ENCODE measurements around the gene DEGS2. TPM values are rescaled to one million over a fixed set of nuclear protein-coding genes. Genes with fewer than 3 reads are reported as not detected.

DEGS2 gene
- total and polyA plus RNA-seq, 2 experiments from 2014 or later, result 0.63 to 2.2 TPM

DNA sequence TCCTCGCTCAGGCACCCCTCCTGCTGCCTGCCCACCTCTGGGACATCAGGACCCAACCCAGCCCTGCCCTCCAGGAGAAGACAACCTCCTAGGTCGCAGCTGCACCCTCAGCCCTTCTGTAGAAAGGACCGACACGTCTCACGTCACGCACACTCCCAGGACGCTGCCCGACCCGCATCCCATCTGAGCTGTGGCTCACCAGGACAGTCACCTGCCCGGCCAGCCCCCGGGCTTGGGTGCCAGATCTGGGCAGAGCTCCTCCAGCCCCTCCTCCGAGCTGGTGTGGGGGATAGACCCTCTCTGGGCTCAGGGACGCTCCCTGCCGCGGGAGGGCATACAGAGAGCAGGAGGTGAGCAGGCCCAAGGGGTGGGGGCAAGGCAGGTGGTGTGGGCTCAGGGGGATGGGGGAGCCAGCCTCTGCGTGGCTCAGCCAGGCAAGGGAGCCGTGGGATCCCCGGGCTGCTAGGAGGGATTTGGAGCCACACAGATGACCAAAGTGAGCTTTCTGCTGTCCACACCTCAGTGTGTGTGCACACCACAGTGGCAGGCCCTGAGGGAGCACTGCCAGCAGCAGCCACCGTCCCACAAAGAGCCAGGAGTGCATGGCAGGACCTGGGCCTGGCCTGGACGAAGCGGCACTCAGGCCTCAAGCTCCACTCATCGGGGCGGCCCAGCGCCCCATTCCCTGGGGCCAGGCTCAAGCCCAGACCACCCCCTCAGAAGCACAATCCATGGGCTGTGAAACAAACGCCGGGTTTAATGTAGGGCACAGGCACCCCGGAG, 13.6 kb downstream of the DEGS2 start:
- Histone ChIP-seq H3K27ac (ENCODE audit: low read depth) (no peak overlapping the region), H3K79me2 (replicated peaks; ENCODE audit: insufficient read depth) (no peaks in the 10 kb centered on the region), H3K9me2 (ENCODE audit: insufficient read depth) (no peaks in the 10 kb centered on the region), H3K4me1 (ENCODE audit: insufficient read depth) (no peaks in the 10 kb centered on the region), H3F3A (replicated peaks; ENCODE audit: low read depth) (no peaks in the 10 kb centered on the region), H3K27me3 (ENCODE audit: insufficient read depth) (no peaks in the 10 kb centered on the region), H3K4me2 (no peak overlapping the region), H3K36me3 (ENCODE audit: insufficient read depth) (no peaks in the 10 kb centered on the region), H4K20me1 (replicated peaks; ENCODE audit: insufficient read depth) (no peaks in the 10 kb centered on the region), H2AFZ (no peak overlapping the region), H3K4me3 (no peak overlapping the region)
- no peak for DNase-seq (ENCODE audit: low spot score)
- Mint-ChIP-seq H3K27ac (no peak overlapping the region), H3K4me1 (peaks cover 8% of the 10 kb centered on the region; the same call in 2 of the 3 replicates), H3K36me3 (ENCODE audit: low read depth) (no peaks in the 10 kb centered on the region), H3K27me3 (ENCODE audit: insufficient read depth, low read depth, poor library complexity) (peaks cover 8% of the 10 kb centered on the region), H3K4me3 (no peak overlapping the region), H3K9me3 (no peaks in the 10 kb centered on the region)
- TF ChIP-seq, protein P1, sequence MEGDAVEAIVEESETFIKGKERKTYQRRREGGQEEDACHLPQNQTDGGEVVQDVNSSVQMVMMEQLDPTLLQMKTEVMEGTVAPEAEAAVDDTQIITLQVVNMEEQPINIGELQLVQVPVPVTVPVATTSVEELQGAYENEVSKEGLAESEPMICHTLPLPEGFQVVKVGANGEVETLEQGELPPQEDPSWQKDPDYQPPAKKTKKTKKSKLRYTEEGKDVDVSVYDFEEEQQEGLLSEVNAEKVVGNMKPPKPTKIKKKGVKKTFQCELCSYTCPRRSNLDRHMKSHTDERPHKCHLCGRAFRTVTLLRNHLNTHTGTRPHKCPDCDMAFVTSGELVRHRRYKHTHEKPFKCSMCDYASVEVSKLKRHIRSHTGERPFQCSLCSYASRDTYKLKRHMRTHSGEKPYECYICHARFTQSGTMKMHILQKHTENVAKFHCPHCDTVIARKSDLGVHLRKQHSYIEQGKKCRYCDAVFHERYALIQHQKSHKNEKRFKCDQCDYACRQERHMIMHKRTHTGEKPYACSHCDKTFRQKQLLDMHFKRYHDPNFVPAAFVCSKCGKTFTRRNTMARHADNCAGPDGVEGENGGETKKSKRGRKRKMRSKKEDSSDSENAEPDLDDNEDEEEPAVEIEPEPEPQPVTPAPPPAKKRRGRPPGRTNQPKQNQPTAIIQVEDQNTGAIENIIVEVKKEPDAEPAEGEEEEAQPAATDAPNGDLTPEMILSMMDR (conservative IDR thresholded peaks at IDR 0.05; ENCODE audit: low read depth in 2 of 2), result no peak
- TF ChIP-seq CREB1 (CRISPR knock-in tag; IDR thresholded peaks at IDR 0.05; ENCODE audit: low read depth) (no peak), STAT1 (IDR thresholded peaks at IDR 0.05; ENCODE audit: unreplicated experiment) (no peak), EZH2phosphoT487 (IDR thresholded peaks at IDR 0.05; ENCODE audit: unreplicated experiment) (no peak), EZH2 (IDR thresholded peaks at IDR 0.05; ENCODE audit: low read depth, unreplicated experiment) (no peak), ZNF331 (CRISPR knock-in tag; IDR thresholded peaks at IDR 0.05; ENCODE audit: low read depth) (no peak), ZNF114 (CRISPR knock-in tag; IDR thresholded peaks at IDR 0.05) (no peak), JUNB (IDR thresholded peaks at IDR 0.05; ENCODE audit: unreplicated experiment) (no peak), NANOG (IDR thresholded peaks at IDR 0.05; ENCODE audit: borderline replicate concordance) (no peak), POLR2AphosphoS5 (IDR thresholded peaks at IDR 0.05; ENCODE audit: low read depth) (no peak)
- TF ChIP-seq, protein P2, sequence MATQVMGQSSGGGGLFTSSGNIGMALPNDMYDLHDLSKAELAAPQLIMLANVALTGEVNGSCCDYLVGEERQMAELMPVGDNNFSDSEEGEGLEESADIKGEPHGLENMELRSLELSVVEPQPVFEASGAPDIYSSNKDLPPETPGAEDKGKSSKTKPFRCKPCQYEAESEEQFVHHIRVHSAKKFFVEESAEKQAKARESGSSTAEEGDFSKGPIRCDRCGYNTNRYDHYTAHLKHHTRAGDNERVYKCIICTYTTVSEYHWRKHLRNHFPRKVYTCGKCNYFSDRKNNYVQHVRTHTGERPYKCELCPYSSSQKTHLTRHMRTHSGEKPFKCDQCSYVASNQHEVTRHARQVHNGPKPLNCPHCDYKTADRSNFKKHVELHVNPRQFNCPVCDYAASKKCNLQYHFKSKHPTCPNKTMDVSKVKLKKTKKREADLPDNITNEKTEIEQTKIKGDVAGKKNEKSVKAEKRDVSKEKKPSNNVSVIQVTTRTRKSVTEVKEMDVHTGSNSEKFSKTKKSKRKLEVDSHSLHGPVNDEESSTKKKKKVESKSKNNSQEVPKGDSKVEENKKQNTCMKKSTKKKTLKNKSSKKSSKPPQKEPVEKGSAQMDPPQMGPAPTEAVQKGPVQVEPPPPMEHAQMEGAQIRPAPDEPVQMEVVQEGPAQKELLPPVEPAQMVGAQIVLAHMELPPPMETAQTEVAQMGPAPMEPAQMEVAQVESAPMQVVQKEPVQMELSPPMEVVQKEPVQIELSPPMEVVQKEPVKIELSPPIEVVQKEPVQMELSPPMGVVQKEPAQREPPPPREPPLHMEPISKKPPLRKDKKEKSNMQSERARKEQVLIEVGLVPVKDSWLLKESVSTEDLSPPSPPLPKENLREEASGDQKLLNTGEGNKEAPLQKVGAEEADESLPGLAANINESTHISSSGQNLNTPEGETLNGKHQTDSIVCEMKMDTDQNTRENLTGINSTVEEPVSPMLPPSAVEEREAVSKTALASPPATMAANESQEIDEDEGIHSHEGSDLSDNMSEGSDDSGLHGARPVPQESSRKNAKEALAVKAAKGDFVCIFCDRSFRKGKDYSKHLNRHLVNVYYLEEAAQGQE (IDR thresholded peaks at IDR 0.05; ENCODE audit: unreplicated experiment), result no peak
- TF ChIP-seq, protein P3, sequence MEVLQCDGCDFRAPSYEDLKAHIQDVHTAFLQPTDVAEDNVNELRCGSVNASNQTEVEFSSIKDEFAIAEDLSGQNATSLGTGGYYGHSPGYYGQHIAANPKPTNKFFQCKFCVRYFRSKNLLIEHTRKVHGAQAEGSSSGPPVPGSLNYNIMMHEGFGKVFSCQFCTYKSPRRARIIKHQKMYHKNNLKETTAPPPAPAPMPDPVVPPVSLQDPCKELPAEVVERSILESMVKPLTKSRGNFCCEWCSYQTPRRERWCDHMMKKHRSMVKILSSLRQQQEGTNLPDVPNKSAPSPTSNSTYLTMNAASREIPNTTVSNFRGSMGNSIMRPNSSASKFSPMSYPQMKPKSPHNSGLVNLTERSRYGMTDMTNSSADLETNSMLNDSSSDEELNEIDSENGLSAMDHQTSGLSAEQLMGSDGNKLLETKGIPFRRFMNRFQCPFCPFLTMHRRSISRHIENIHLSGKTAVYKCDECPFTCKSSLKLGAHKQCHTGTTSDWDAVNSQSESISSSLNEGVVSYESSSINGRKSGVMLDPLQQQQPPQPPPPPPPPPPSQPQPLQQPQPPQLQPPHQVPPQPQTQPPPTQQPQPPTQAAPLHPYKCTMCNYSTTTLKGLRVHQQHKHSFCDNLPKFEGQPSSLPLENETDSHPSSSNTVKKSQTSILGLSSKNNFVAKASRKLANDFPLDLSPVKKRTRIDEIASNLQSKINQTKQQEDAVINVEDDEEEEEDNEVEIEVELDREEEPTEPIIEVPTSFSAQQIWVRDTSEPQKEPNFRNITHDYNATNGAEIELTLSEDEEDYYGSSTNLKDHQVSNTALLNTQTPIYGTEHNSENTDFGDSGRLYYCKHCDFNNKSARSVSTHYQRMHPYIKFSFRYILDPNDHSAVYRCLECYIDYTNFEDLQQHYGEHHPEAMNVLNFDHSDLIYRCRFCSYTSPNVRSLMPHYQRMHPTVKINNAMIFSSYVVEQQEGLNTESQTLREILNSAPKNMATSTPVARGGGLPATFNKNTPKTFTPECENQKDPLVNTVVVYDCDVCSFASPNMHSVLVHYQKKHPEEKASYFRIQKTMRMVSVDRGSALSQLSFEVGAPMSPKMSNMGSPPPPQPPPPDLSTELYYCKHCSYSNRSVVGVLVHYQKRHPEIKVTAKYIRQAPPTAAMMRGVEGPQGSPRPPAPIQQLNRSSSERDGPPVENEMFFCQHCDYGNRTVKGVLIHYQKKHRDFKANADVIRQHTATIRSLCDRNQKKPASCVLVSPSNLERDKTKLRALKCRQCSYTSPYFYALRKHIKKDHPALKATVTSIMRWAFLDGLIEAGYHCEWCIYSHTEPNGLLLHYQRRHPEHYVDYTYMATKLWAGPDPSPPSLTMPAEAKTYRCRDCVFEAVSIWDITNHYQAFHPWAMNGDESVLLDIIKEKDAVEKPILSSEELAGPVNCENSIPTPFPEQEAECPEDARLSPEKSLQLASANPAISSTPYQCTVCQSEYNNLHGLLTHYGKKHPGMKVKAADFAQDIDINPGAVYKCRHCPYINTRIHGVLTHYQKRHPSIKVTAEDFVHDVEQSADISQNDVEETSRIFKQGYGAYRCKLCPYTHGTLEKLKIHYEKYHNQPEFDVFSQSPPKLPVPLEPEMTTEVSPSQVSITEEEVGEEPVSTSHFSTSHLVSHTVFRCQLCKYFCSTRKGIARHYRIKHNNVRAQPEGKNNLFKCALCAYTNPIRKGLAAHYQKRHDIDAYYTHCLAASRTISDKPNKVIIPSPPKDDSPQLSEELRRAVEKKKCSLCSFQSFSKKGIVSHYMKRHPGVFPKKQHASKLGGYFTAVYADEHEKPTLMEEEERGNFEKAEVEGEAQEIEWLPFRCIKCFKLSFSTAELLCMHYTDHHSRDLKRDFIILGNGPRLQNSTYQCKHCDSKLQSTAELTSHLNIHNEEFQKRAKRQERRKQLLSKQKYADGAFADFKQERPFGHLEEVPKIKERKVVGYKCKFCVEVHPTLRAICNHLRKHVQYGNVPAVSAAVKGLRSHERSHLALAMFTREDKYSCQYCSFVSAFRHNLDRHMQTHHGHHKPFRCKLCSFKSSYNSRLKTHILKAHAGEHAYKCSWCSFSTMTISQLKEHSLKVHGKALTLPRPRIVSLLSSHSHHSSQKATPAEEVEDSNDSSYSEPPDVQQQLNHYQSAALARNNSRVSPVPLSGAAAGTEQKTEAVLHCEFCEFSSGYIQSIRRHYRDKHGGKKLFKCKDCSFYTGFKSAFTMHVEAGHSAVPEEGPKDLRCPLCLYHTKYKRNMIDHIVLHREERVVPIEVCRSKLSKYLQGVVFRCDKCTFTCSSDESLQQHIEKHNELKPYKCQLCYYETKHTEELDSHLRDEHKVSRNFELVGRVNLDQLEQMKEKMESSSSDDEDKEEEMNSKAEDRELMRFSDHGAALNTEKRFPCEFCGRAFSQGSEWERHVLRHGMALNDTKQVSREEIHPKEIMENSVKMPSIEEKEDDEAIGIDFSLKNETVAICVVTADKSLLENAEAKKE (CRISPR knock-in tag; IDR thresholded peaks at IDR 0.05), result no peak
- TF ChIP-seq, protein P4, sequence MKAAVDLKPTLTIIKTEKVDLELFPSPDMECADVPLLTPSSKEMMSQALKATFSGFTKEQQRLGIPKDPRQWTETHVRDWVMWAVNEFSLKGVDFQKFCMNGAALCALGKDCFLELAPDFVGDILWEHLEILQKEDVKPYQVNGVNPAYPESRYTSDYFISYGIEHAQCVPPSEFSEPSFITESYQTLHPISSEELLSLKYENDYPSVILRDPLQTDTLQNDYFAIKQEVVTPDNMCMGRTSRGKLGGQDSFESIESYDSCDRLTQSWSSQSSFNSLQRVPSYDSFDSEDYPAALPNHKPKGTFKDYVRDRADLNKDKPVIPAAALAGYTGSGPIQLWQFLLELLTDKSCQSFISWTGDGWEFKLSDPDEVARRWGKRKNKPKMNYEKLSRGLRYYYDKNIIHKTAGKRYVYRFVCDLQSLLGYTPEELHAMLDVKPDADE (IDR thresholded peaks at IDR 0.05), result no peak
- no peak for ATAC-seq
